Suprapubic skin (tissue), 3 donors: ENCODE measurements around the gene PPY.

ENCODE experiments used
- EP300 ChIP-seq: sonication (generic); formaldehyde crosslinking; IDR thresholded peaks from one replicate; pipeline ENCODE4 v1.6.1; 2017; ENCODE audit warnings: antibody characterized with exemption
- TF ChIP-seq, protein P1 (sequence below), 2 donors: fragments of 200-600 bp in 1 of 2; fragments of 450-650 bp in 1 of 2; sonication (generic) in 1 of 2; IDR thresholded peaks; one replicate each; pipeline ENCODE4 v1.5.1; 2016 to 2019; ENCODE audit warnings: antibody characterized with exemption in 2 of 2, mild to moderate bottlenecking in 1 of 2, moderate library complexity in 1 of 2

DNA sequence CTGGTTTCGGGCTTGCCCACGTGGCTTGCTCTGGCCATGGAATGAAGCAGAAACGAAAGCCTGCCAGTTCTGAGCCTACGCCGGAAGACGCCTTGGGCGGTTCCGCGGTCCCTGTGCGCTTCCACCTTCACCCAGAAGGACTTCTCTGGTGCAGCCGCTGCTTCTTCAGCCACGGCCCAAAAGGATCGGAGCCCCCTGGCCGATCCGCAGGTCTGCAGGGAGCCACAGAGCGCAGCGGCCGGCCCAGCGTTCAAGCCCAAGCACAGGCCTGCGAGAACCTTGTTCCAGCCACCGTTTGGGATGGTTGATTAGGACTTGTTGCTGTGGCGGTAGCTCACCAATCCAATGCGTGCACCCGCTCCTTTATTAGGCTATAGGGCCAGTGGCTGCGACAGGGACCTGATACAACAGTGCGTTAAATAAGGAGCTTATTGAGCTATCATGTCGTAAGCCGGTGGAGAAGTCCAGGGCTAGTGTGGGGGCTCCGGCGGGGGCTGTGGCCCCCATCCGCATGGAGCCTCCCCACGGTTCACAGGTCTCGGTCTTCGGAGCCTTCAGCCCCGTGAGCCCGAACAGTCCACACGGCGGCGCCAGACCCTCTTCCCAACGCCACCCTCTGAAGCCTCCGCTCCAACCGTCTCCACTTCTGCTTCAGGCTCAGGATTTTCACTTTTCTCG is 24.8 kb downstream of the PPY start:
- TF ChIP-seq, protein P1, sequence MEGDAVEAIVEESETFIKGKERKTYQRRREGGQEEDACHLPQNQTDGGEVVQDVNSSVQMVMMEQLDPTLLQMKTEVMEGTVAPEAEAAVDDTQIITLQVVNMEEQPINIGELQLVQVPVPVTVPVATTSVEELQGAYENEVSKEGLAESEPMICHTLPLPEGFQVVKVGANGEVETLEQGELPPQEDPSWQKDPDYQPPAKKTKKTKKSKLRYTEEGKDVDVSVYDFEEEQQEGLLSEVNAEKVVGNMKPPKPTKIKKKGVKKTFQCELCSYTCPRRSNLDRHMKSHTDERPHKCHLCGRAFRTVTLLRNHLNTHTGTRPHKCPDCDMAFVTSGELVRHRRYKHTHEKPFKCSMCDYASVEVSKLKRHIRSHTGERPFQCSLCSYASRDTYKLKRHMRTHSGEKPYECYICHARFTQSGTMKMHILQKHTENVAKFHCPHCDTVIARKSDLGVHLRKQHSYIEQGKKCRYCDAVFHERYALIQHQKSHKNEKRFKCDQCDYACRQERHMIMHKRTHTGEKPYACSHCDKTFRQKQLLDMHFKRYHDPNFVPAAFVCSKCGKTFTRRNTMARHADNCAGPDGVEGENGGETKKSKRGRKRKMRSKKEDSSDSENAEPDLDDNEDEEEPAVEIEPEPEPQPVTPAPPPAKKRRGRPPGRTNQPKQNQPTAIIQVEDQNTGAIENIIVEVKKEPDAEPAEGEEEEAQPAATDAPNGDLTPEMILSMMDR (IDR thresholded peaks at IDR 0.05), result peak in 1 of 2 donors; percentile 49
- TF ChIP-seq EP300, result no peak
